ENCODE data around the gene HNRNPAB. TPM values are rescaled to one million over a fixed set of nuclear protein-coding genes. Genes with fewer than 3 reads are reported as not detected.
A peak's percentile ranks its signal among the peaks of the same experiment; 100 is the strongest.

HNRNPAB gene
- total RNA-seq, 1 donor from 2014 or later = 466 TPM

DNA sequence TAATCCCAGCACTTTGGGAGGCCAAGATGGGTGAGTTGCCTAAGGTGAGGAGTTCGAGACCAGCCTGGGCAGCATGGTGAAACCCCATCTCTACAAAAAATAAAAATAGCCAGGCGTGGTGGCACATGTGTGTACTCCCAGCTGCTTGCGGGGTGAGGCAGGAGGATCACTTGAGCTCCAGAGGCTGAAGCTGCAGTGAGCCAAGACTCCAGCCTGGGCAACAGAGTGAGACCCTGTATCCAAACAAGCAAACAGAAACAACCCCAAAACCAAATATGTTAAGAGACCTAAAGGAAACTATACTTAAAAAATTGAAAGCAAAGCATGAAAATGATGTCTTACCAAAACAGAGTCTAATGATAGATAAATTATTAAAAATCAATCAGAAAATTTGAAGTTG, 12.4 kb downstream of the HNRNPAB start:
- Mint-ChIP-seq H3K27ac (ENCODE audit: unreplicated experiment) (no peak overlapping the region), H3K27me3 (ENCODE audit: low read depth) (peaks cover 36% of the 10 kb centered on the region), H3K9me3 (no peaks in the 10 kb centered on the region), H3K4me3 (peak overlapping the region; percentile 95), H3K36me3 (ENCODE audit: low read depth) (peaks cover 42% of the 10 kb centered on the region), H3K4me1 (peaks cover 11% of the 10 kb centered on the region)
- DNase-seq (ENCODE audit: low read depth, low spot score) = no peak
- TF ChIP-seq, protein P1, sequence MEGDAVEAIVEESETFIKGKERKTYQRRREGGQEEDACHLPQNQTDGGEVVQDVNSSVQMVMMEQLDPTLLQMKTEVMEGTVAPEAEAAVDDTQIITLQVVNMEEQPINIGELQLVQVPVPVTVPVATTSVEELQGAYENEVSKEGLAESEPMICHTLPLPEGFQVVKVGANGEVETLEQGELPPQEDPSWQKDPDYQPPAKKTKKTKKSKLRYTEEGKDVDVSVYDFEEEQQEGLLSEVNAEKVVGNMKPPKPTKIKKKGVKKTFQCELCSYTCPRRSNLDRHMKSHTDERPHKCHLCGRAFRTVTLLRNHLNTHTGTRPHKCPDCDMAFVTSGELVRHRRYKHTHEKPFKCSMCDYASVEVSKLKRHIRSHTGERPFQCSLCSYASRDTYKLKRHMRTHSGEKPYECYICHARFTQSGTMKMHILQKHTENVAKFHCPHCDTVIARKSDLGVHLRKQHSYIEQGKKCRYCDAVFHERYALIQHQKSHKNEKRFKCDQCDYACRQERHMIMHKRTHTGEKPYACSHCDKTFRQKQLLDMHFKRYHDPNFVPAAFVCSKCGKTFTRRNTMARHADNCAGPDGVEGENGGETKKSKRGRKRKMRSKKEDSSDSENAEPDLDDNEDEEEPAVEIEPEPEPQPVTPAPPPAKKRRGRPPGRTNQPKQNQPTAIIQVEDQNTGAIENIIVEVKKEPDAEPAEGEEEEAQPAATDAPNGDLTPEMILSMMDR (conservative IDR thresholded peaks at IDR 0.05) = no peak

DNA sequence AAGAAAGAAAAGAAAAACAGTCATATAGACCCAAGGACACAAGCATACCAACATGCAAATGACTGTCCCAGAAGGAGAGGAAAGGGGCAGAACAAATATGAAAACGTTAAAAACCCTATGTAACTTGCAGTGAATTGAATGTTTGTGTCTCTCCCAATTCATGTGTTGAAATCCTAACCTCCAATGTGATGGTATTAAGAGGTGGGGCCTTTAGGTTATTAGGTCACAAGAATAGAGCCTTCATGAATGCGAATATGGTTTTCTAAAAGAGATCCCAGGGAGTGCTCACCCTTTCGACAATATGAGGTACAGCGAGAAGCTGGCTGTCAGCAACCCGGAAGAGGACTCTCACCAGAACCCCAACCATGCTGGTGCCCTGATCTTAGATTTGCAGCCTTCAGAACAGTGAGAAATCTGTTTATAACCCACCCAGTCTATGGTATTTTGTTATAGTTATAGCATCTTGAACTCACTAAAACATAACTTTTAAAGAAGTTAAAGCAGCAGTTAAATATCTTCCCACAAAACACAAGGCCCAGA, 14.0 kb downstream of the HNRNPAB start:
- H3K9me3 Mint-ChIP-seq = no peaks in the 10 kb centered on the region
- peak overlapping the region; percentile 31 for H3K4me3 Mint-ChIP-seq
- H3K36me3 Mint-ChIP-seq (ENCODE audit: low read depth) = peaks cover 33% of the 10 kb centered on the region
- H3K27me3 Mint-ChIP-seq (ENCODE audit: low read depth) = peaks cover 26% of the 10 kb centered on the region
- TF ChIP-seq, protein P1 (conservative IDR thresholded peaks at IDR 0.05) = no peak
- H3K4me1 Mint-ChIP-seq = peaks cover 14% of the 10 kb centered on the region
- no peak for DNase-seq (ENCODE audit: low read depth, low spot score)
- no peak overlapping the region for H3K27ac Mint-ChIP-seq (ENCODE audit: unreplicated experiment)

DNA sequence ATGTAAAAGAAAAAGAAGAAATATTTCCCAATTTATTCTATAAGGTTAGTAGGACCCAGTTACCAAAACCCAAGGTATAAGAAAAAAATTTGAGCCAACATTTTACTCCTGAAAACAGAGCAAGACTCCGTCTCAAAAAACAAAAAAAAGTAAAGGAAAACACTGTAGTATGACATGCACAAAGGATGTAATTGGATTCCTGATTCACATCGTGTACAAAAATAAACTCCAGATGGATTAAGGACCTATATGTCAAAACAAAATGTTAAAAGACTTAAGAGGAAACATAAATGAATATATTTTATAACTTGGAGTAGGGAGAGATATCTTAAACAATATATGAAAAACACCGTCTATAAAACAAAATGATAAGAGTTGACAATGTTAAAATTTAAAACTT, 14.5 kb downstream of the HNRNPAB start:
- H3K9me3 Mint-ChIP-seq = no peaks in the 10 kb centered on the region
- no peak overlapping the region for H3K27ac Mint-ChIP-seq (ENCODE audit: unreplicated experiment)
- peak overlapping the region; percentile 31 for H3K4me3 Mint-ChIP-seq
- peaks cover 14% of the 10 kb centered on the region for H3K4me1 Mint-ChIP-seq
- no peak for DNase-seq (ENCODE audit: low read depth, low spot score)
- peaks cover 21% of the 10 kb centered on the region for H3K27me3 Mint-ChIP-seq (ENCODE audit: low read depth)
- peaks cover 28% of the 10 kb centered on the region for H3K36me3 Mint-ChIP-seq (ENCODE audit: low read depth)
- TF ChIP-seq, protein P1 (conservative IDR thresholded peaks at IDR 0.05) = no peak

DNA sequence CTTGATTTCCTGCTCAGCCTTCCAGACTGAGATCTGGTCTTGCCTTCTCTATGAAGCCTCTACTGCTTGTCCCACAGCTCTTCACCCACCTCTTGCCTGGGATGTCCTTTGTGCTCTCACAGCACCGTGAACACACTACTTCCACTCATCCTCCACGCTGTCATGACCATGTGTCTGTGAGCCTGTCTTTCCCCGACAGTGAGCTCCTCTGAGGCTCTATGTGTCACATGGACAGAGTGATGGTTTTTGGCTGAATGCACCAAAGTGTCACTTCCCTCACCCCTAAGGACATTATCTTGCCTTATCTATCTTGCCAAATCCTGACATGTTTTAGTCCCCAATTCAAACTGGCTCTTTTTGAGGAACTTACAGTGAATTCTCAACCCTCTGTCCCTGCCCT, 16.9 kb downstream of the HNRNPAB start:
- Mint-ChIP-seq H3K9me3 (no peaks in the 10 kb centered on the region), H3K27me3 (ENCODE audit: low read depth) (peaks cover 6% of the 10 kb centered on the region)

DNA sequence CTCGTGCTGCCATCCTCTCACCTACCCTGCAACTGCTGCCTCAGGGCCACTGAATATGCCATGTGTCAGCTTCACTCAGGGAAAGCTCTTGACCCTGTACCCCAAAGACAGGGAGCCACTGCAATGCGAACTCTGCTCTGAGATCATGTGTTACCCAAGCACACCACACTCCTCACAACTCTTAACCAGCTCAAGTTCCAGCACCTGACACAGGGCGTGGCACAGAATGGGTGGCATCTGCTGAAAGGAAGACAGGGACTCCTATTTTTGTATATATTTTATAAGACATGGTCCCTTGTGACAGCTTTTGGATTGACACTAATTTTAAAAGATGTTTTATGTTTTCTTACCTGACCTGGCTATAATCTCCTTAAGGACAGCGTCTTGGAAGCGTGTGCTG, 17.5 kb downstream of the HNRNPAB start:
- peaks cover 23% of the 10 kb centered on the region for H3K36me3 Mint-ChIP-seq (ENCODE audit: low read depth)

More for the DNA sequence above, 16.9 kb downstream of the HNRNPAB start:
- TF ChIP-seq, protein P1 (conservative IDR thresholded peaks at IDR 0.05) = no peak
- Mint-ChIP-seq H3K4me3 (peak overlapping the region; percentile 21), H3K36me3 (ENCODE audit: low read depth) (peaks cover 20% of the 10 kb centered on the region), H3K4me1 (peaks cover 15% of the 10 kb centered on the region), H3K27ac (ENCODE audit: unreplicated experiment) (no peak overlapping the region)
- no peak for DNase-seq (ENCODE audit: low read depth, low spot score)

More for the DNA sequence above, 17.5 kb downstream of the HNRNPAB start:
- Mint-ChIP-seq H3K4me1 (peaks cover 15% of the 10 kb centered on the region), H3K4me3 (peak overlapping the region; percentile 21), H3K27ac (ENCODE audit: unreplicated experiment) (no peak overlapping the region), H3K27me3 (ENCODE audit: low read depth) (peaks cover 5% of the 10 kb centered on the region), H3K9me3 (no peaks in the 10 kb centered on the region)
- DNase-seq (ENCODE audit: low read depth, low spot score) = no peak
- TF ChIP-seq, protein P1 (conservative IDR thresholded peaks at IDR 0.05) = no peak

Measured in neural crest cell (in vitro differentiated cells).